MM.1S (cell line): Measurements from ENCODE around the gene NAALADL2.

ENCODE experiments used
- CTCF ChIP-seq: fragments of 300-600 bp; sonication (generic); IDR thresholded peaks from 2 replicates; pipeline ENCODE4 v1.5.1; 2016; ENCODE audit warnings: antibody characterized with exemption, low read length, mixed read lengths
- EZH2phosphoT487 ChIP-seq: fragments of 300-600 bp; sonication (generic); IDR thresholded peaks from 2 replicates; pipeline ENCODE4 v1.6.1; 2018; ENCODE audit warnings: antibody characterized with exemption, low read length

DNA sequence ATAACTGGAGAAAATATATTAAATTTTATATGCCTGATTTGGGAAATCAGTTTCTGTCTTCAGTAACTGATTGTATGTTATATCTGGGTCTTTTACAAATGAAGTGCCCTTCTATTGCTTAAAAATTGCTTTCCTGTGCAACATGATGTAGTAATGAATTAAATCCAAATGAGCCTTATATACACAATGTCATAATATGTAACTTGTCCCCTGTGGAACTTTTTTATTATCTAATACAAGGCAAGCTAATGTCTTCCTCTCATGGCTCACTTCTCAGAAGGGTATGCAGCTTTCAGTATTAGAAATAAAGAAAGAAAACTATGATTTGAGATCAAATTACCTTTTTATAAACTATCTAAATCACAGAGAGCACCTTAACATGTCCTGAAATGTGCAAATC is 248.9 kb downstream of the NAALADL2 start:
- TF ChIP-seq CTCF, result no peak
- TF ChIP-seq EZH2phosphoT487, result no peak
